GM19351 (cell line): Measurements from ENCODE around the gene PRDM16.

ENCODE experiments used
- ATAC-seq: cut with Tn5 transposase; IDR thresholded peaks from one replicate; pipeline ENCODE4 v1.9.1; 2021; ENCODE audit warnings: mild to moderate bottlenecking, moderate library complexity; ENCODE audit not compliant: unreplicated experiment

PRDM16 gene

GRCh38 chr1:3101124-3101939 is 32.3 kb downstream of the PRDM16 start:
- ATAC-seq: no peak

DNA sequence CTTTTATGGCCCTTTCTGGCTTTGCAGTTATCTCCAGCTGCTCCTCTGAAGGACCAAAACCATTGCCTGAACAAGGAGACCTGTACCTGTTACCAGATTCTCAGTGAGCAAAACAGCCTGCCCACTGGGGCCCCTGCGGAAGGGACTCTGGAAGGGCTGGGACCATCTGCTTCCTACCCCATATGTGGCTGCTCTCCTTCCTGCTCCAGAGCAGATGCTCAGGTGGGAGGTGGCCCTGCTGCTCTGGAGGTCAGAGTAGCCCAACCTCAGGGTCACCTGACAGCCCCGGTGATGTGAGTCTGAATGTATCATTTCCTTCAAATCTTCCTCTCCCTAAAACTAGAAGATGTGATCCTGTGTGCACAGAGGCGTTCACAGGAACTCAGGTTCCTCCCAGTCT is 33.6 kb downstream of the PRDM16 start:
- no peak for ATAC-seq

GRCh38 chr1:3103967-3104677 is 35.1 kb downstream of the PRDM16 start:
- ATAC-seq: no peak

DNA sequence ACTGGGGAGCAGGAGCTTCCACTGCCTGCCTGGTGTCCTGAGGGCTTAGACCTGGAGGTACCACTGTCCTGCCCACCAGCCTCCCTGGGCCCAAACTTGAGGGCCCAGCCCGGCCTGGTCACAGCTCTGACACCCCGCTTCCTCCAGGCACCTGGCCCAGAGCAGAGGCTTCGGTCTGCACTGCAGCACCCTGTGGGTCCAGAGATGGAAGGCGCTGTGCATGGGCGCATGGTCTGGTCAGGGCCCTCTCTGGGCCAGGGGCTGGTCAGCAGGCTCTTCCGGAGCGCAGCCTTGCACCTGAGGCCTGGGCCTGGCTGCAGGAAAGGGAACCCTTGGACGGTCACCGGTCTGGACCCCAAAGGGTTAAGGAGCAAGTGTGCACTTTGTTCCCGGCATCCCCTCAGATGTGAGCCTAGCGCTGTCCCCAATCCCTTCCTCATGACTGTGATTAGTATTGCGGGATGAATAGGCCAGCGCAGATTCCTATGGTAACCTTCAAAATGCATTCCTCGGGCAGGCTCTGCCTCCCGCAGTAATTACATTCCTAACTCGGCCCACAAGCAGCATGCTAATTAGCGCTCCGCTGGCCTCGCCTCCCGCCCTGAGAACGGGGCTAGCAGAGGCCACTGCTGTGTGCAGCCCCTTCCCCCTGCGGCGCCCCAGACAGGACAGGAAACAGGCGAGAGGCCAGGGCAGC is 36.3 kb downstream of the PRDM16 start:
- no peak for ATAC-seq

DNA sequence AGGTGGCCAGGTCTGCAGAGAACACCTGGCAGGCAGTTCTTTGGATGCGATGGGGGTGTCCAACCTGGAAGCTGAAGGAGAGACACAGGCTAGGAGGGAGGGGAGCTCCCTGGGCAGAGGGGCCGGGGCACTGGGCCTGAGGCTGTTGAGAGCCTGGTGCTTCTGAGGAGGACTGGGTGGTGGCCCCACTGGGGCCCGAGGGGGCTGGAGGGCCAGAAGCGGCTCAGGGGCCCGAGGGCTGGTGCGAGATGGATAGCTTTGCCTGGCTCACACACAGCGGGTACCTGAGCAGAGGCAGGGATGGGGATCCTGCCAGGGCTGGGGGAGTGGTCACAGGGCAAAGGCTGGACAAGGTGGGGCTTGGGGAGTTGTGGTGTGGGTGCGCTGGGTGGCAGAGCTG is 37.2 kb downstream of the PRDM16 start:
- no peak for ATAC-seq

DNA sequence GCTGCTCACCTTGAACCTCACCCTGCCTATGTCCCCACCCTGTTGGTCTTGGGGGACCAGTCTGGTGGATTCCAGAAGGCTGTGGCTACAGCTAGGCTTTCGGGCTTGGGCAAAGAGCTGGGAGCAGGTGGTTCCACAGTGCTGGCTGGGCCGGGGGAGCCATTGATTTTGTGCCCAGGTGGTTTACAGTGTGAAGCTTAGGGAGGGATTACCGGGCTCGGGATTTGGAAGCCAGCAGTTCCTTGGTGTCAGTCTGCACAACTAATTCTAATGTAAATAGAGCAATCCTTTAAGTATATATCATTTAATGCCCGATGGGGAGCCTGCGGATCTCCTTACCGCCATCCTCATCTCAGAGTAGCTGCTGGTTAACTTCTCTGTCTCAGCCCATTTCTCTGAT is 38.2 kb downstream of the PRDM16 start:
- no peak for ATAC-seq

DNA sequence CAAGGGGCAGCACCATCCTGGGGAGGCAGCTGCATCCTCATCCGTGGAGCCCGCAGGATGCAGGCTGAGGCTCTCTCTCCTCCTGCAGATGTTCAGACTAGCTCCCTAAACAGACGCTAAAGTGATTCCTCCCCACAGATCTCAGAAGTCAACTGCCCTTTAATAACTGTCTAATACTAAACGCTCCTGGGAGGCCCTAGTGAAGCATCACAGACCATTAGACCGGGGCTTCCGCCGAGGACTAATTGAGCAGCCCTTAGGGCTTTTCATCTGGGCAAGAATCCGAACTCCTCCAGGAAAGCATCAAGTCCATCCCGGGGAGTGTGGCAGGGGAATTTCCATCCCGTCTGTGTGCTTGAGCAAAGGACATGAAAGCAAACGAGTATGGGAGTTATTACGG is 40.4 kb downstream of the PRDM16 start:
- no peak for ATAC-seq

DNA sequence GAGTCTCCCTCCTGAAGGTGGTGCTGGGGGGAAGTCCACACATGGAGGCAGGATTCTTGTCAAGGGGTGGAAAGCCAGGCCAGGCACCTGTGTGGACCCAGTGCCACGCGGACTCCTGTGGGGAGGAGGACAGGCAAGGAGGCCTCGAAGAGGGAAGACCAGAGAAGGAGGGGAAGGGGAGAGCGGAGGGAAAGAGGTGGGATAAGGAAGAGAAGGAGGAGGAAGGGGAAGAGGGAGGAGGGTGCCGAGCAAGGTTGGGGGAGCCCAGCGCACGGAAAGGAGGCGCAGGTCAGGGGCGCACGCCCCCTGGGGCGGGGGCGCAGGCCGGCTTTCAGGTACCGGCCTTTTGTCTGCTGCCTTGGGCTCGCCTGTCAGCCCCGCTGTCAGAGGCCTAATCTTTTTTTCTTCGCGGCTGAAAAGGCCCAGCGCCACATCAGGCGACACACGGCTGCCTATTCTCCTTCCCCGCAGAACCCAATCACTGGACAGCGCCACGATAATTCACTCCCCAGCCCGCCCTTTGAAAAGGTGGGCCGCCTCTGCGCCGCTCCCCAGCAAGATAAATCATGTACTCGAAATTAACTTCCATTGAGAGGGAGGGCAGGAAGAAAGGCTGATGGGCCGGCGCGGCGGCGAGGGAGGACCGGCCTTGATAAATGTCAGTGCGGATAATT is 42.5 kb downstream of the PRDM16 start:
- ATAC-seq: no peak

GRCh38 chr1:3112526-3112925 is 43.5 kb downstream of the PRDM16 start:
- ATAC-seq: no peak

GRCh38 chr1:3113047-3113740 is 44.2 kb downstream of the PRDM16 start:
- ATAC-seq: no peak

DNA sequence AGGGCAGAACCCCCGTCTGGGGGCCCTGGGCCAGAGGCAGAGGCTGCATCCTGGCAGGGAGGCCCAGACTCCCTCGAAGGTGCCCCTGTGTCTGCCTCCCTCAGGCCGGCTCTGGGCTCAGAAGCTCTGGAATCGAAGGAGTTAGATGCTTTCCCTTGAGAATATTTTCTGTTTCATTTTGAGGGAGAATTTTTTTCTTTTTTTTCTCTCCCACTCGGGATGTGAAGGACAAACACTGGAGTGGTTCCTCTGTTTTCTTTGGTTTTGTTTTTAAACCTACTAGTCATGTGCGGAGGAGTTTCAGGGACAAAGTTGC is 44.7 kb downstream of the PRDM16 start:
- ATAC-seq: no peak

- ATAC-seq: no peak
Measured at GRCh38 chr1:3114131-3114744, 45.2 kb downstream of the PRDM16 start.

- no peak for ATAC-seq
Measured at GRCh38 chr1:3114846-3115245, 45.8 kb downstream of the PRDM16 start.

- no peak for ATAC-seq
Measured at GRCh38 chr1:3115275-3116149, 46.5 kb downstream of the PRDM16 start.

- no peak for ATAC-seq
Measured at GRCh38 chr1:3116150-3116510, 47.1 kb downstream of the PRDM16 start.

- ATAC-seq: no peak
Measured at GRCh38 chr1:3116560-3116959, 47.6 kb downstream of the PRDM16 start.

GRCh38 chr1:3117879-3118278 is 48.9 kb downstream of the PRDM16 start:
- no peak for ATAC-seq

- ATAC-seq: no peak
Measured at GRCh38 chr1:3119061-3119460, 50.1 kb downstream of the PRDM16 start.

- no peak for ATAC-seq
Measured at GRCh38 chr1:3119725-3120124, 50.7 kb downstream of the PRDM16 start.

DNA sequence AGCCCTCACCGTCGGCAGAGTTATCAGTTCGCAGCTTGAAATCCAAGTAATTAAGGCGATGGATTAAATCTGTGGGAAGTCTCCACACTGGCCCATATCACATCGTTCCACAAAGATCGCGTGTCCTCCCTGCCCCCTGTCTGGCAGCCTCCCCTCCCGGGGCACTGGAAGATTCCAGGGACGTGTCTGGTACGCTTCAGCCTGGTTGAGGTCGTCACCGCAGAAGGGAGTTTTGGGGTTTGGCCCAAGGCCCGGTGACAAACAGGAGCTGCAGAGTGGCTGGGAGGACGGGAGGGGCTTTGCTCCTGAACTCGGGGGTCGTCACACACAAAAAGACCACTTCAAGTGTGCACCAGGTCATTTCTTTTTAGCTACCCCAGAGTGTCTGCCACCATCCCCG is 51.1 kb downstream of the PRDM16 start:
- no peak for ATAC-seq
